Nephron (organoid): Measurements from ENCODE around the gene GFOD1.

ENCODE experiments used
- H3K27ac Mint-ChIP-seq, 3 experiments: 2 replicates each; pipeline ENCODE4 v1.8.0; 2020; ENCODE audit warnings: mixed read lengths in 3 of 3, mild to moderate bottlenecking in 2 of 3, moderate library complexity in 1 of 3
- H3K27me3 Mint-ChIP-seq: 2 replicates; pipeline ENCODE4 v1.8.0; 2021; ENCODE audit warnings: low read depth, mild to moderate bottlenecking, moderate library complexity, mixed read lengths
- H3K36me3 Mint-ChIP-seq: 2 replicates; pipeline ENCODE4 v1.8.0; 2020; ENCODE audit warnings: low read depth, mixed read lengths
- H3K4me1 Mint-ChIP-seq: 2 replicates; pipeline ENCODE4 v1.8.0; 2020; ENCODE audit warnings: mixed read lengths
- H3K4me3 Mint-ChIP-seq, 3 experiments: 2 replicates each; pipeline ENCODE4 v1.8.0; 2020; ENCODE audit warnings: mild to moderate bottlenecking in 3 of 3, mixed read lengths in 3 of 3, moderate library complexity in 2 of 3
- H3K9me3 Mint-ChIP-seq: 2 replicates; pipeline ENCODE4 v1.8.0; 2020; ENCODE audit warnings: mixed read lengths
- CTCF ChIP-seq, 3 experiments: fragments of 200-600 bp; sonication (generic); IDR thresholded peaks; one replicate each; pipeline ENCODE4 v1.5.0; 2021; ENCODE audit warnings: antibody characterized with exemption in 3 of 3; ENCODE audit not compliant: unreplicated experiment in 3 of 3

Gene GFOD1

GRCh38 chr6:13493147-13493546 lies 5.7 kb upstream of the GFOD1 start:
- Mint-ChIP-seq H3K27ac (no peak overlapping the region), H3K4me3 (no peak overlapping the region), H3K9me3 (no peaks in the 10 kb centered on the region), H3K36me3 (no peaks in the 10 kb centered on the region), H3K27me3 (peaks cover 9% of the 10 kb centered on the region), H3K4me1 (no peaks in the 10 kb centered on the region)
- TF ChIP-seq CTCF (IDR thresholded peaks at IDR 0.05; ENCODE audit: unreplicated experiment in 3 of 3), result no peak

- Mint-ChIP-seq H3K27ac (no peak overlapping the region), H3K4me3 (no peak overlapping the region), H3K4me1 (no peaks in the 10 kb centered on the region), H3K9me3 (no peaks in the 10 kb centered on the region), H3K36me3 (no peaks in the 10 kb centered on the region), H3K27me3 (peaks cover 9% of the 10 kb centered on the region)
- TF ChIP-seq CTCF (IDR thresholded peaks at IDR 0.05; ENCODE audit: unreplicated experiment in 3 of 3), result no peak
These were observed 5.0 kb upstream of the GFOD1 start for GRCh38 chr6:13492357-13492756.

GRCh38 chr6:13491538-13491937 lies 4.1 kb upstream of the GFOD1 start:
- H3K27me3 Mint-ChIP-seq, result peaks cover 12% of the 10 kb centered on the region
- no peaks in the 10 kb centered on the region for H3K9me3 Mint-ChIP-seq
- no peaks in the 10 kb centered on the region for H3K4me1 Mint-ChIP-seq
- H3K36me3 Mint-ChIP-seq, result no peaks in the 10 kb centered on the region
- peak overlapping the region in 1 of 3 experiments; percentile 8 for H3K4me3 Mint-ChIP-seq
- no peak for TF ChIP-seq CTCF (IDR thresholded peaks at IDR 0.05; ENCODE audit: unreplicated experiment in 3 of 3)
- H3K27ac Mint-ChIP-seq, result no peak overlapping the region

GRCh38 chr6:13490402-13490801 lies 3.0 kb upstream of the GFOD1 start:
- Mint-ChIP-seq H3K9me3 (no peaks in the 10 kb centered on the region), H3K4me1 (peaks cover 8% of the 10 kb centered on the region), H3K27ac (no peak overlapping the region), H3K36me3 (no peaks in the 10 kb centered on the region), H3K27me3 (peaks cover 21% of the 10 kb centered on the region), H3K4me3 (peak overlapping the region in 2 of 3 experiments; percentile 21 to 26)
- no peak for TF ChIP-seq CTCF (IDR thresholded peaks at IDR 0.05; ENCODE audit: unreplicated experiment in 3 of 3)

GRCh38 chr6:13488896-13489237 lies 1.5 kb upstream of the GFOD1 start:
- TF ChIP-seq CTCF (IDR thresholded peaks at IDR 0.05; ENCODE audit: unreplicated experiment in 3 of 3), result no peak
- Mint-ChIP-seq H3K36me3 (no peaks in the 10 kb centered on the region), H3K27me3 (peaks cover 37% of the 10 kb centered on the region), H3K27ac (no peak overlapping the region), H3K4me3 (peak overlapping the region; percentile 81 to 85 (median 83)), H3K4me1 (peaks cover 9% of the 10 kb centered on the region), H3K9me3 (no peaks in the 10 kb centered on the region)

- H3K4me1 Mint-ChIP-seq, result peaks cover 9% of the 10 kb centered on the region
- peak overlapping the region; percentile 81 to 85 (median 83) for H3K4me3 Mint-ChIP-seq
- no peaks in the 10 kb centered on the region for H3K36me3 Mint-ChIP-seq
- TF ChIP-seq CTCF (IDR thresholded peaks at IDR 0.05; ENCODE audit: unreplicated experiment in 3 of 3), result no peak
- H3K27ac Mint-ChIP-seq, result no peak overlapping the region
- no peaks in the 10 kb centered on the region for H3K9me3 Mint-ChIP-seq
- H3K27me3 Mint-ChIP-seq, result peaks cover 43% of the 10 kb centered on the region
These were observed 855 bp upstream of the GFOD1 start for GRCh38 chr6:13488015-13488895.
